HepG2 (cell line): Measurements from ENCODE around the gene MTA1. TPM values are rescaled to one million over a fixed set of nuclear protein-coding genes. Genes with fewer than 3 reads are reported as not detected.

Experiments
- ATAC-seq: fragments of 200-7000 bp; cut with Tn5 transposase; 3 replicates; pipeline ENCODE4 v1.9.1; 2020; ENCODE audit warnings: mild to moderate bottlenecking, moderate library complexity
- BruUV-seq: library from RNA; stranded (reverse); fragments of 400-500 nt; replicated peaks from 2 replicates; lab custom pipeline; 2021; lab: Mats Ljungman, UMichigan
- CTCF ChIA-PET: fragments of 300-600 bp; formaldehyde crosslinking; extraction: SDS; loops from one replicate; lab custom pipeline; 2021; ENCODE audit warnings: low total read pairs, inconsistent platforms, low intra/inter-chr PET ratio; lab: Yijun Ruan, JAX
- POLR2A ChIA-PET: fragments of 350-600 bp; sonication (Branson Sonifier 250); formaldehyde crosslinking; loops from one replicate; lab custom pipeline; 2020; ENCODE audit warnings: antibody characterized with exemption, inconsistent platforms; lab: Yijun Ruan, JAX
- DNase-seq: peaks from one replicate; pipeline ENCODE4 v3.0.0-alpha.2; 2015; ENCODE audit warnings: low spot score
- FAIRE-seq: peaks from 3 replicates; lab custom pipeline; 2011; peaks lifted over from hg19 to GRCh38; lab: Jason Lieb, UNC
- H2AFZ ChIP-seq: one replicate; pipeline ENCODE4 v1.6.1; 2011; ENCODE audit warnings: low read length, inconsistent platforms
- H3K27ac ChIP-seq: fragments of 300-600 bp; 3 replicates; pipeline ENCODE4 v1.8.0; 2011; ENCODE audit warnings: mixed run types, mild to moderate bottlenecking, mixed read lengths, low read length, inconsistent platforms; ENCODE audit not compliant: insufficient read depth; ENCODE audit errors: extremely low read length
- H3K27me3 ChIP-seq, 2 experiments: fragments of 200-600 bp in 1 of 2; 2 replicates in 1 of 2; 3 replicates in 1 of 2; pipeline versions ENCODE4 v1.6.0 to v1.8.0; 2011; ENCODE audit warnings: low read length in 2 of 2, mild to moderate bottlenecking in 2 of 2, moderate library complexity in 2 of 2, inconsistent platforms in 1 of 2; ENCODE audit not compliant: insufficient read depth in 2 of 2, control insufficient read depth in 1 of 2
- H3K36me3 ChIP-seq, 2 experiments: fragments of 200-600 bp in 1 of 2; replicated peaks in 1 of 2; 2 replicates in 1 of 2; 3 replicates in 1 of 2; pipeline versions ENCODE4 v1.5.1 to v1.8.0; 2011; ENCODE audit warnings: low read length in 2 of 2, inconsistent platforms in 1 of 2; ENCODE audit not compliant: insufficient read depth in 2 of 2, control insufficient read depth in 1 of 2
- H3K4me1 ChIP-seq: 2 replicates; pipeline ENCODE4 v1.5.1; 2012; ENCODE audit warnings: low read length, inconsistent platforms; ENCODE audit not compliant: insufficient read depth
- H3K4me2 ChIP-seq: 2 replicates; pipeline ENCODE4 v1.6.0; 2011; ENCODE audit warnings: low read depth, low read length, inconsistent platforms
- H3K4me3 ChIP-seq, 3 experiments: fragments of 200-600 bp in 1 of 3; sonication (generic), shearing (Covaris generic) in 1 of 3; replicated peaks in 1 of 3; 2 replicates each; pipeline ENCODE4 v1.5.1; 2011 to 2016; ENCODE audit warnings: low read length in 3 of 3, inconsistent platforms in 2 of 3, low read depth in 2 of 3, mild to moderate bottlenecking in 2 of 3, control low read depth in 1 of 3, mixed read lengths in 1 of 3; ENCODE audit not compliant: insufficient read depth in 1 of 3
- H3K79me2 ChIP-seq: one replicate; pipeline ENCODE4 v1.6.1; 2011; ENCODE audit warnings: low read length, inconsistent platforms; ENCODE audit not compliant: insufficient read depth
- H3K9ac ChIP-seq: 2 replicates; pipeline ENCODE4 v1.6.0; 2011; ENCODE audit warnings: mild to moderate bottlenecking, low read depth, low read length, inconsistent platforms; ENCODE audit not compliant: insufficient read depth
- H3K9me3 ChIP-seq: 2 replicates; pipeline ENCODE4 v1.5.1; 2012; ENCODE audit warnings: mild to moderate bottlenecking, low read length
- H4K20me1 ChIP-seq: 2 replicates; pipeline ENCODE4 v1.6.0; 2011; ENCODE audit warnings: inconsistent platforms, mild to moderate bottlenecking, low read length, moderate library complexity; ENCODE audit not compliant: insufficient read depth
- AGO2 ChIP-seq: fragments of 200-400 bp; formaldehyde crosslinking; optimal IDR thresholded peaks from 2 replicates; pipeline ENCODE3; 2017; ENCODE audit warnings: mild to moderate bottlenecking, low read depth, low read length, moderate library complexity
- AHR ChIP-seq: IDR thresholded peaks from 2 replicates; pipeline ENCODE4 v1.6.1; 2018; ENCODE audit warnings: missing genetic modification reagents, missing compliant biosample characterization
- FOXC1 ChIP-seq: sonication (generic); formaldehyde crosslinking; IDR thresholded peaks from 2 replicates; pipeline ENCODE4 v1.8.0; 2022; ENCODE audit warnings: mild to moderate bottlenecking, missing genetic modification reagents, borderline replicate concordance
- FOXO4 ChIP-seq: sonication (generic); formaldehyde crosslinking; conservative IDR thresholded peaks from 2 replicates; pipeline ENCODE4 v1.8.1; 2023; ENCODE audit warnings: missing genetic modification reagents
- HNRNPK ChIP-seq: fragments of 200-400 bp; formaldehyde crosslinking; IDR thresholded peaks from 2 replicates; pipeline ENCODE4 v1.6.1; 2018; ENCODE audit warnings: low read length, low read depth, moderate library complexity, mild to moderate bottlenecking; ENCODE audit not compliant: poor library complexity, severe bottlenecking
- HOXA9 ChIP-seq: sonication (generic); formaldehyde crosslinking; IDR thresholded peaks from 2 replicates; pipeline ENCODE4 v1.8.1; 2022; ENCODE audit warnings: missing genetic modification reagents, mild to moderate bottlenecking, moderate library complexity, borderline replicate concordance
- MBNL3 ChIP-seq: fragments of 250-450 bp; sonication (Bioruptor Pico); conservative IDR thresholded peaks from 2 replicates; pipeline ENCODE4 v1.8.0; 2022; ENCODE audit warnings: mild to moderate bottlenecking, inconsistent platforms
- NFE2L2 ChIP-seq: fragments of 150-350 bp; IDR thresholded peaks from 2 replicates; pipeline ENCODE4 v1.6.1; 2014; ENCODE audit warnings: low read length
- PAX8 ChIP-seq: sonication (generic); formaldehyde crosslinking; IDR thresholded peaks from 2 replicates; pipeline ENCODE4 v1.8.0; 2022; ENCODE audit warnings: mild to moderate bottlenecking, missing genetic modification reagents, borderline replicate concordance
- POLR2A ChIP-seq, 2 experiments: IDR thresholded peaks; 2 replicates each; pipeline ENCODE4 v1.6.1; 2011; ENCODE audit warnings: low read depth in 2 of 2, low read length in 2 of 2, mild to moderate bottlenecking in 1 of 2, moderate library complexity in 1 of 2; ENCODE audit not compliant: insufficient read depth in 1 of 2
- RARA ChIP-seq: IDR thresholded peaks from 2 replicates; pipeline ENCODE4 v1.6.1; 2016; ENCODE audit warnings: missing genetic modification reagents, missing compliant biosample characterization
- RBM22 ChIP-seq: fragments of 200-400 bp; formaldehyde crosslinking; optimal IDR thresholded peaks from 2 replicates; pipeline ENCODE3; 2017; ENCODE audit warnings: mild to moderate bottlenecking, low read length, moderate library complexity
- RORA ChIP-seq: sonication (generic); formaldehyde crosslinking; IDR thresholded peaks from 2 replicates; pipeline ENCODE4 v1.5.0; 2020; ENCODE audit warnings: mild to moderate bottlenecking, missing genetic modification reagents, moderate library complexity
- ZNF616 ChIP-seq: sonication (generic); formaldehyde crosslinking; IDR thresholded peaks from 2 replicates; pipeline ENCODE4 v1.5.0; 2020; ENCODE audit warnings: low read depth, mild to moderate bottlenecking, missing genetic modification reagents
- ZNF746 ChIP-seq: sonication (generic); formaldehyde crosslinking; IDR thresholded peaks from 2 replicates; pipeline ENCODE4 v1.8.0; 2022; ENCODE audit warnings: mild to moderate bottlenecking, missing genetic modification reagents
- WGBS: methylation state at CpG from one replicate; pipeline ENCODE4 v1.1.6; 2017; ENCODE audit warnings: low lambda C conversion rate; 5-methylcytosine and 5-hydroxymethylcytosine counted together
- in situ Hi-C: cut with HindIII; loops from 2 replicates; pipeline ENCODE4 v1.10.0; 2017; ENCODE audit warnings: low pct_unique_long_range_greater_than_20kb; ENCODE audit not compliant: extremely low pct_ligation_motif_present
- intact Hi-C: fragments of 100-400 bp; cut with micrococcal nuclease; formaldehyde crosslinking; loops from one replicate; pipeline ENCODE4 v1.10.0; 2022; ENCODE audit not compliant: unreplicated experiment
- polyA plus RNA-seq, 8 experiments: library from polyadenylated mRNA; depleted of rRNA in 3 of 8; stranded (reverse) in 7 of 8; unstranded in 1 of 8; fragments of >200 nt; fragmentation: Illumina TruSeq in 4 of 8; extraction: Trizol in 4 of 8; gene quantifications; 2 replicates each; pipeline versions ENCODE4 v1.2.1 to v1.2.3, GENCODE V29; 2011 to 2016; ENCODE audit warnings: low read depth in 4 of 8, missing spikeins in 1 of 8, mixed read lengths in 1 of 8; ENCODE audit not compliant: insufficient read depth in 1 of 8
- total RNA-seq, 5 experiments: library from RNA; depleted of rRNA; stranded (reverse); fragments of >200 nt; fragmentation: Illumina TruSeq; extraction: Trizol; gene quantifications; 2 replicates each; pipeline ENCODE4 v1.2.3, GENCODE V29; 2016; ENCODE audit warnings: low read depth in 1 of 5
- TF ChIP-seq, protein P1 (sequence below): sonication (generic); formaldehyde crosslinking; IDR thresholded peaks from 2 replicates; pipeline ENCODE4 v1.9.0; 2022; ENCODE audit warnings: missing genetic modification reagents, mild to moderate bottlenecking, borderline replicate concordance
- TF ChIP-seq, protein P2 (sequence below): sonication (generic); formaldehyde crosslinking; IDR thresholded peaks from 2 replicates; pipeline ENCODE4 v1.4.0; 2020; ENCODE audit warnings: missing genetic modification reagents

The MTA1 gene
- total and polyA plus RNA-seq, 2 of the 13 experiments (the other 11 are each of a cell fraction or from before 2014, with no cell fraction given): 35.2 to 85.8 TPM

DNA sequence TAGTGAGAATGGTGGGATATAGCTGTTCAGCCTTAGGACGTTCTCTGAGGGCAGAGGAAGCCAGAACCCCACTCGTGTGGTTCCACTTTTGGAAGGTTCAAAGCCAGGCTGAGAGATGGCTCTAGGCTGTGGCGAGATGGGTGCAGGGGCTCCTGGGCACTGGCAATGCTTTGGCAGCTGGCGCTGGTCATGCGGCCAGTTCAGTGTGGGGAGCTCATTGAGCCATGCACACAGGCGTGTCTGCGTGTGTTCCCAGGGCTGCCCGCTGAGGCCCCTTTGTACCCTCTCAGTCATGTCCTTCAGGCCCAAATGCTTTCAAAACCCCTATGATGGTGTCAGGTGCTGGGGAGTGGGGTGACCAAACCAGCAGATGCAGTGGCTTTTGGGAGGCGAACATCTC, 19.6 kb upstream of the MTA1 start:
- no peak overlapping the region for H3K27ac ChIP-seq
- peaks cover 0 to 4% of the 10 kb centered on the region in 2 experiments; a peak in 4 of 5 replicates for H3K36me3 ChIP-seq
- H3K9ac ChIP-seq: peak overlapping the region; percentile 98
- CTCF ChIA-PET: no interaction called here
- no TSS peak for BruUV-seq
- H3K9me3 ChIP-seq: no peaks in the 10 kb centered on the region
- peak overlapping the region in 2 of 3 experiments; percentile 65 to 98; a peak in 3 of 6 replicates for H3K4me3 ChIP-seq
- POLR2A ChIA-PET: interaction anchor here (1.7 to 1.8 kb wide), 2 partner anchors 9 to 11 kb away, joined by 10 to 12 read pairs; no protein-coding TSS in a partner anchor
- peaks cover 14% of the 10 kb centered on the region for H3K79me2 ChIP-seq
- intact Hi-C loops: no loop called here
- no peaks in the 10 kb centered on the region for H4K20me1 ChIP-seq
- peaks cover 26% of the 10 kb centered on the region for H3K4me1 ChIP-seq
- H2AFZ ChIP-seq: no peak overlapping the region
- TF ChIP-seq RARA (CRISPR knock-in tag) (no peak), ZNF616 (no peak), HOXA9 (CRISPR knock-in tag) (no peak), PAX8 (no peak), POLR2A (IDR thresholded peaks at IDR 0.05; ENCODE audit: insufficient read depth in 1 of 2, low read depth in 2 of 2, low read length in 2 of 2) (peak in 1 of 2 experiments; percentile 39; a peak in 1 of 4 replicates), NFE2L2 (no peak), RORA (no peak), RBM22 (no peak), FOXO4 (0 out of 2 replicates have a peak, but pooled peaks have one; percentile 42), HNRNPK (no peak), ZNF746 (CRISPR knock-in tag) (no peak), AGO2 (peak; percentile 43), FOXC1 (CRISPR knock-in tag) (no peak), MBNL3 (CRISPR knock-in tag) (no peak), AHR (CRISPR knock-in tag) (no peak)
- TF ChIP-seq, protein P1, sequence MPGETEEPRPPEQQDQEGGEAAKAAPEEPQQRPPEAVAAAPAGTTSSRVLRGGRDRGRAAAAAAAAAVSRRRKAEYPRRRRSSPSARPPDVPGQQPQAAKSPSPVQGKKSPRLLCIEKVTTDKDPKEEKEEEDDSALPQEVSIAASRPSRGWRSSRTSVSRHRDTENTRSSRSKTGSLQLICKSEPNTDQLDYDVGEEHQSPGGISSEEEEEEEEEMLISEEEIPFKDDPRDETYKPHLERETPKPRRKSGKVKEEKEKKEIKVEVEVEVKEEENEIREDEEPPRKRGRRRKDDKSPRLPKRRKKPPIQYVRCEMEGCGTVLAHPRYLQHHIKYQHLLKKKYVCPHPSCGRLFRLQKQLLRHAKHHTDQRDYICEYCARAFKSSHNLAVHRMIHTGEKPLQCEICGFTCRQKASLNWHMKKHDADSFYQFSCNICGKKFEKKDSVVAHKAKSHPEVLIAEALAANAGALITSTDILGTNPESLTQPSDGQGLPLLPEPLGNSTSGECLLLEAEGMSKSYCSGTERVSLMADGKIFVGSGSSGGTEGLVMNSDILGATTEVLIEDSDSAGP: 0 out of 2 replicates have a peak, but pooled peaks have one; percentile 1
- TF ChIP-seq, protein P2, sequence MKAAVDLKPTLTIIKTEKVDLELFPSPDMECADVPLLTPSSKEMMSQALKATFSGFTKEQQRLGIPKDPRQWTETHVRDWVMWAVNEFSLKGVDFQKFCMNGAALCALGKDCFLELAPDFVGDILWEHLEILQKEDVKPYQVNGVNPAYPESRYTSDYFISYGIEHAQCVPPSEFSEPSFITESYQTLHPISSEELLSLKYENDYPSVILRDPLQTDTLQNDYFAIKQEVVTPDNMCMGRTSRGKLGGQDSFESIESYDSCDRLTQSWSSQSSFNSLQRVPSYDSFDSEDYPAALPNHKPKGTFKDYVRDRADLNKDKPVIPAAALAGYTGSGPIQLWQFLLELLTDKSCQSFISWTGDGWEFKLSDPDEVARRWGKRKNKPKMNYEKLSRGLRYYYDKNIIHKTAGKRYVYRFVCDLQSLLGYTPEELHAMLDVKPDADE (CRISPR knock-in tag): no peak
- TF ChIP-seq, all 625 proteins: peak for 4
- ATAC-seq (no peak), FAIRE-seq (no peak), DNase-seq (no peak)
- WGBS: 98% methylated on average over 6 of the region's 9 CpGs
- in situ Hi-C loops: no loop called here
- Histone ChIP-seq H3K4me2 (peak overlapping the region; percentile 94), H3K27me3 (no peaks in the 10 kb centered on the region; a peak in 1 of 5 replicates)
